Measurements from ENCODE around the gene UMODL1. TPM values are rescaled to one million over a fixed set of nuclear protein-coding genes. Genes with fewer than 3 reads are reported as not detected.
A peak's percentile ranks its signal among the peaks of the same experiment; 100 is the strongest.

UMODL1 gene
- total and polyA plus RNA-seq, 12 donors, result 0.10 to 0.79 (median 0.17) TPM; not detected in 9

- intact Hi-C loops (cut with DNase I), result no loop called here
- H3K4me1 ChIP-seq (replicated peaks in 1 of 2), result no peaks in the 10 kb centered on the region
- TF ChIP-seq POLR2A (IDR thresholded peaks at IDR 0.05), result no peak
- TF ChIP-seq CTCF (IDR thresholded peaks at IDR 0.05), result no peak
- H3K4me3 ChIP-seq, result no peak overlapping the region
- 78 to 84% (median 81%) methylated on average over 11 of the region's 11 CpGs for WGBS, 4 donors
- no peaks in the 10 kb centered on the region for H3K9me3 ChIP-seq (replicated peaks in 1 of 3)
- H3K27ac ChIP-seq, result no peak overlapping the region
- H3K36me3 ChIP-seq (replicated peaks in 1 of 2), result no peaks in the 10 kb centered on the region
- DNase-seq, result peak in 1 of 7 donors; percentile 44
- H3K27me3 ChIP-seq, result no peaks in the 10 kb centered on the region
Measured at GRCh38 chr21:42157606-42158310, 86.6 kb downstream of the UMODL1 start.

- peak in 1 of 7 donors; percentile 23 for DNase-seq
- no peaks in the 10 kb centered on the region for H3K36me3 ChIP-seq (replicated peaks in 1 of 2)
- intact Hi-C loops (cut with DNase I), result no loop called here
- no peak overlapping the region for H3K4me3 ChIP-seq
- H3K4me1 ChIP-seq (replicated peaks in 1 of 2), result no peaks in the 10 kb centered on the region
- TF ChIP-seq POLR2A (IDR thresholded peaks at IDR 0.05) (no peak), CTCF (IDR thresholded peaks at IDR 0.05) (no peak)
- H3K27ac ChIP-seq, result no peak overlapping the region
- WGBS, 4 donors, result 85 to 89% (median 87%) methylated on average over 8 of the region's 8 CpGs
- no peaks in the 10 kb centered on the region for H3K9me3 ChIP-seq (replicated peaks in 1 of 3)
- H3K27me3 ChIP-seq, result no peaks in the 10 kb centered on the region
Measured at GRCh38 chr21:42158846-42159245, 87.7 kb downstream of the UMODL1 start.

GRCh38 chr21:42159560-42160110 is 88.5 kb downstream of the UMODL1 start:
- no peaks in the 10 kb centered on the region for H3K36me3 ChIP-seq (replicated peaks in 1 of 2)
- peak in 1 of 7 donors; percentile 37 for DNase-seq
- intact Hi-C loops (cut with DNase I), result no loop called here
- 56 to 80% (median 69%) methylated on average over 4 to 11 of the region's 11 CpGs for WGBS, 4 donors
- no peak overlapping the region for H3K4me3 ChIP-seq
- no peak for TF ChIP-seq CTCF (IDR thresholded peaks at IDR 0.05)
- TF ChIP-seq POLR2A (IDR thresholded peaks at IDR 0.05), result no peak
- H3K4me1 ChIP-seq (replicated peaks in 1 of 2), result no peaks in the 10 kb centered on the region
- H3K27me3 ChIP-seq, result no peaks in the 10 kb centered on the region
- no peak overlapping the region for H3K27ac ChIP-seq
- no peaks in the 10 kb centered on the region for H3K9me3 ChIP-seq (replicated peaks in 1 of 3)

GRCh38 chr21:42160111-42160721 is 89.1 kb downstream of the UMODL1 start:
- H3K36me3 ChIP-seq (replicated peaks in 1 of 2), result no peaks in the 10 kb centered on the region
- no peaks in the 10 kb centered on the region for H3K9me3 ChIP-seq (replicated peaks in 1 of 3)
- peak in 1 of 7 donors; percentile 39 for DNase-seq
- TF ChIP-seq POLR2A (IDR thresholded peaks at IDR 0.05), result no peak
- no peak for TF ChIP-seq CTCF (IDR thresholded peaks at IDR 0.05)
- H3K4me3 ChIP-seq, result no peak overlapping the region
- intact Hi-C loops (cut with DNase I), result no loop called here
- H3K27ac ChIP-seq, result no peak overlapping the region
- 71 to 85% (median 77%) methylated on average over 3 to 25 of the region's 25 CpGs for WGBS, 4 donors
- H3K4me1 ChIP-seq (replicated peaks in 1 of 2), result no peaks in the 10 kb centered on the region
- H3K27me3 ChIP-seq, result no peaks in the 10 kb centered on the region

Measured in adrenal gland (tissue), 12 donors.